Subcutaneous adipose tissue (tissue), 4 donors: Measurements from ENCODE around the gene ITGB1. TPM values are rescaled to one million over a fixed set of nuclear protein-coding genes. Genes with fewer than 3 reads are reported as not detected.

Experiments
- total RNA-seq, 4 donors: library from RNA; depleted of rRNA; stranded (reverse); fragments of >200 nt; gene quantifications; one replicate each; pipeline ENCODE4 v1.1.0, GENCODE V29; 2016
- TF ChIP-seq, protein P1 (sequence below): fragments of 450-650 bp; IDR thresholded peaks from one replicate; pipeline ENCODE4 v1.5.1; 2016; ENCODE audit warnings: low read depth, mild to moderate bottlenecking, control low read depth, antibody characterized with exemption, moderate library complexity

Gene ITGB1
- total RNA-seq, 4 donors from 2014 or later: 794 to 1,994 (median 1,022) TPM

DNA sequence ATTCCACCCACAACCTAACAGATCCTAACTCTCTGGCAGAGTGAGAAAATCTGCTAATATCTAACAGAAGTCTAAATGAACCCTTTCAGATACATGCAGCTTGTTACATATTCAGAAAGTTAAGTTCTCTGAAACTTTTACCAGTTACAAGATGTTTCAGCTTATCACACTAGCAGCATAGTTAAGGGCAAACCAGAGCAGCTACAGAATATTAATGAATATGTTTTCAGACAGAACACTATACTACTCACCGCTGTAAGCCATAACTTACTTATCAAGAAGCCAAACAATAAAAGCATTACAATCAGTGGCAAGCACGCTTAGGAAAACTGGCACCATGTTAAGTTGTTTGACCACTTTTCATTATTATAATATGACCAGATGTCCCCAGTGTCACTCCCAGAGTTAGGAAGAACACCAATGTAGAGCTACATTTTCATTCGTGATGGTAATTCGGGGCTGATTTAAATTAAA is 2.7 kb downstream of the ITGB1 start:
- TF ChIP-seq, protein P1, sequence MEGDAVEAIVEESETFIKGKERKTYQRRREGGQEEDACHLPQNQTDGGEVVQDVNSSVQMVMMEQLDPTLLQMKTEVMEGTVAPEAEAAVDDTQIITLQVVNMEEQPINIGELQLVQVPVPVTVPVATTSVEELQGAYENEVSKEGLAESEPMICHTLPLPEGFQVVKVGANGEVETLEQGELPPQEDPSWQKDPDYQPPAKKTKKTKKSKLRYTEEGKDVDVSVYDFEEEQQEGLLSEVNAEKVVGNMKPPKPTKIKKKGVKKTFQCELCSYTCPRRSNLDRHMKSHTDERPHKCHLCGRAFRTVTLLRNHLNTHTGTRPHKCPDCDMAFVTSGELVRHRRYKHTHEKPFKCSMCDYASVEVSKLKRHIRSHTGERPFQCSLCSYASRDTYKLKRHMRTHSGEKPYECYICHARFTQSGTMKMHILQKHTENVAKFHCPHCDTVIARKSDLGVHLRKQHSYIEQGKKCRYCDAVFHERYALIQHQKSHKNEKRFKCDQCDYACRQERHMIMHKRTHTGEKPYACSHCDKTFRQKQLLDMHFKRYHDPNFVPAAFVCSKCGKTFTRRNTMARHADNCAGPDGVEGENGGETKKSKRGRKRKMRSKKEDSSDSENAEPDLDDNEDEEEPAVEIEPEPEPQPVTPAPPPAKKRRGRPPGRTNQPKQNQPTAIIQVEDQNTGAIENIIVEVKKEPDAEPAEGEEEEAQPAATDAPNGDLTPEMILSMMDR: no peak

DNA sequence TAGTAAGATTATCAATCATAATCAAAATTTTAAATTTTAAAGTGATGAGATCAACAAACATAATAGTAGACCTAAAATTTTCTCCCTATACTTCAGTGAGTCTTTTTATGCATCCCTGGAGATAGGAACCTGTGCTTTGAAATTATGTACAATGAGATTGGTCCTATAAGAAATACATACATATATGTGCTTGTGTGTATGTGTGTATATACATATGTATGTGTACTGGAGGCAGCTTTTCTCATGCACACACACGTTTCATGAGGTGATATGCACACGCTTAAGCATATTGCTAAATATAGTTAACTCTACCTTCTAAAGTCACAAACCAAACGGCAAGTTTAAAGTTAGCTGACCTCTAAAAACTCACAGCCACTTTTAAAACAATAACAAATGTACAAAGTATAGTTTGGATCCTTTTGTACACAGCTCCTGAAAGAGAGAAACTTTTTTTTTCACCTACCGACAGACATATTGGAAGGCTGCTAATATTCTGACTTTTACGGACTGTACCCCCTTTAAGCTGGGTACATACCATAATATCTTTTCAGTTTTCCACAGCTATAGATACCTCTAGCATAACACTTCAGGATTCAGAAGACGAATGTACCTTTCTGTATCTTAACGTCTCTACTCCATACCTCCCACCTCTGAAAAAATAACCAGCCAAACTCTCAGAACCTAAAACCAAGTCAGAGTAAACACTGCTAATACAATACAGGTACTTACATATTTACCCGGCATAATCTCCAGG is 3.3 kb downstream of the ITGB1 start:
- TF ChIP-seq, protein P1: no peak

DNA sequence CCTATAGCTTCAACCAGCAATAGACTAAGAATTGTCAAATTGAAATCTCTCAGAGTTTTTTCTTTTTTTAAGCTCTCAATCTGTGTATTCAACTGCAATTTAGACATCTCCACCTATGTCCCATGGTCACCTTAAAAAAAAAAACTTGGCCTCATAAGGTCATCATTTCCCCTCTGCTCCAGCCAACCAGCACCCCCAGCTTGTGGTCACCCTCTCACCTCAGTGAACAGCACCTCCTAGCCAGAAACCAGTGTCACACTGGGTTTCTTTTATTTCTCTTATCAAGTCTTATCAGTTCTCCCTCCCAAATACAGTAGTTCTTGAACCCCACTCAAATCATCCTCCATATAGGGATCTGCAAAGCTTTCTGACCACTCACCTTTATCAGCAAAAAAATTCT is 4.0 kb downstream of the ITGB1 start:
- TF ChIP-seq, protein P1: no peak

- TF ChIP-seq, protein P1: no peak
These were observed 4.6 kb downstream of the ITGB1 start for GRCh38 chr10:32953277-32953927.

- TF ChIP-seq, protein P1: no peak
These were observed 5.3 kb downstream of the ITGB1 start for GRCh38 chr10:32952541-32953276.

DNA sequence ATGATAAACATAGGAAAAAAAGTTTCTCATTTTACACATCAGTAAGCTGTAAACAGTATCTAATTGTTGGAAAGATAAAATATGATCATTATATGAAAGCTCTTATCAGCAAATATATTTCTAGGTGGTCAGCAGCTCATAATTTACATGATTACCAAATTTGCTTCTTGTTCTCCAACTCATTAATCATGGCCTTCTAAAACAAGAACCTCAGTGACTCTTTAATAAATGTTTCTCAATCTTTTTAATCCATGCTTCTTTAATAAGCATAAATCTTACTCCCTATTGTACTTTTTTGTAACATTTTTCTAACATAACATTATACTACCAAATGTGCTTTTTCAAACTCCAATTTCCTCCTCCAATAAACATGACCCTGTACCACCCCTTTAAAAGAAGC is 5.9 kb downstream of the ITGB1 start:
- TF ChIP-seq, protein P1: no peak

DNA sequence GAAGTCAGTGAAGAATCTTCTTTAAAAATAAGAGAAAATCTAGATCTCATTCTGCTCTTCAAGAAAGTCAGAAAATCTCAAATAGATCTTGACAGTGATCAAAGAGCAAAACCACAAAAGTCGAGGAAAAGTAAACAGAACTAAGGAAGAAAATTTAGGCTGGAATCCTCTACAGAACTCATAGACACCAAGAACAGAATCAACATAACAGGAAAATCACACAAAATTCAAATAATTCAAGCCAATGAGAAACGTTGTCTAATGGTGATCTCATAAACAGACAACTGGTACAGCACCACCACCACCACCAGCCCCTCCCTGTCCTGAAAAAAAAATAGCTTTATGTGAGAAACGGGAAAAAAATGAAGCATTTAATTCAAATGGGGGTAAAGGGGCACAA is 6.9 kb downstream of the ITGB1 start:
- TF ChIP-seq, protein P1: no peak
